IPS-18a (cell line): ENCODE measurements around the gene GAL3ST1.
"Not testable (repeated sequence)": the region's sequence is repeated elsewhere in the genome, so short reads cannot be mapped to it uniquely, and the experiment has no call there.

Experiments
- H3K27ac ChIP-seq: one replicate; pipeline ENCODE4 v1.5.1; 2013; ENCODE audit warnings: low read length
- H3K27me3 ChIP-seq: one replicate; pipeline ENCODE4 v1.6.1; 2013; ENCODE audit warnings: mild to moderate bottlenecking, low read length; ENCODE audit not compliant: control insufficient read depth, insufficient read depth
- H3K36me3 ChIP-seq: one replicate; pipeline ENCODE4 v1.6.1; 2013; ENCODE audit warnings: low read depth, low read length; ENCODE audit not compliant: control insufficient read depth
- H3K4me1 ChIP-seq: one replicate; pipeline ENCODE4 v1.6.1; 2013; ENCODE audit warnings: low read depth, low read length; ENCODE audit not compliant: control insufficient read depth
- H3K4me3 ChIP-seq: one replicate; pipeline ENCODE4 v1.5.1; 2013; ENCODE audit warnings: low read length
- H3K9ac ChIP-seq: one replicate; pipeline ENCODE4 v1.6.1; 2013; ENCODE audit warnings: mild to moderate bottlenecking, low read length, moderate library complexity
- H3K9me3 ChIP-seq: one replicate; pipeline ENCODE4 v1.6.1; 2013; ENCODE audit warnings: low read depth, low read length; ENCODE audit not compliant: control insufficient read depth

GAL3ST1 gene

DNA sequence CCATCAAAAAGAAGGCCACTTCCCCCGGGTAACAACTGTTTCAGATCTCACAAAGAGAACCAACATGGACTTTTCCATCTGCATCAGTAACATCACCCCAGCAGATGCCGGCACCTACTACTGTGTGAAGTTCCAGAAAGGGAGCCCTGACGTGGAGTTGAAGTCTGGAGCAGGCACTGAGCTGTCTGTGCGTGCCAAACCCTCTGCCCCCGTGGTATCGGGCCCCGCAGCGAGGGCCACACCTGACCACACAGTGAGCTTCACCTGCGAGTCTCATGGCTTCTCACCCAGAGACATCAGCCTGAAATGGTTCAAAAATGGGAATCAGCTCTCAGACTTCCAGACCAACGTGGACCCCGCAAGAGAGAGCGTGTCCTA lies 31.7 kb downstream of the GAL3ST1 start:
- no peak overlapping the region for H3K27ac ChIP-seq
- no peaks in the 10 kb centered on the region for H3K4me1 ChIP-seq
- peak overlapping the region; percentile 53 for H3K4me3 ChIP-seq
- peaks cover 22% of the 10 kb centered on the region for H3K27me3 ChIP-seq
- no peaks in the 10 kb centered on the region for H3K9me3 ChIP-seq
- H3K36me3 ChIP-seq: no peaks in the 10 kb centered on the region
- H3K9ac ChIP-seq: peak overlapping the region; percentile 9

DNA sequence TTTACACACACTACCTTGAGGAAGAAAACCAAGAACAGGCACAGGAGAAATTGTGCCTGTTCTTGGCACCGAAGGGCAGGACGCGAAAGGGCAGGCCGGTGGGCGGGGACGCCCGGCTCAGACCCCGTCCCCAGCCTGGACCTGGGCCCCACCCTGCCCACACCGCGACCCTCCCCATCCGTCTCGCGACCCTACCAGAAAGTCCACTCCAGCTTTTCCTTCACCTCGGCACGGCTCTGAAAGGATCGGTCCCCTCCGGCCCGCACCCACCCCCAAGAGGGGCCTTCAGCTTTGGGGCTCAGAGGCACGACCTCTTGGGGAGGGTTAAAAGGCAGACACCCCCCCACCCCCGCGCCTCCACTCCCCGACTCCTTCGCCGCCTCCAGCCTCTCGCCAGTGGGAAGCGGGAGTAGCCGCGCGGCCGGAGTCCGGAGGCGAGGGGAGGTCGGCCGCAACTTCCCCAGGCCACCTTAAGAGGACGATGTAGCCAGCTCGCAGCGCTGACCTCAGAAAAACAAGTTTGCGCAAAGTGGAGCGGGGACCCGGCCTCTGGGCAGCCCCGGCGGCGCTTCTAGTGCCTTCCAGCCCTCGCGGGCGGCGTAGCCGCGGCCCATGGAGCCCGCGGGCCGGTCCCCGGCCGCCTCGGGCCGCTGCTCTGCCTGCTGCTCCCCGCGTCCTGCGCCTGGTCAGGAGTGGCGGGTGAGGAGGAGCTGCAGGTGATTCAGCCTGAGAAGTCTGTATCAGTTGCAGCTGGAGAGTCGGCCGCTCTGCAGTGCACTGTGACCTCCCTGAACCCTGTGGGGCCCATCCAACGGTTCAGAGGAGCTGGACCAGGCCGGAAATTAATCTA lies 32.3 kb downstream of the GAL3ST1 start:
- no peaks in the 10 kb centered on the region for H3K9me3 ChIP-seq
- H3K27ac ChIP-seq: no peak overlapping the region
- peak overlapping the region; percentile 9 for H3K9ac ChIP-seq
- H3K27me3 ChIP-seq: peaks cover 22% of the 10 kb centered on the region
- H3K36me3 ChIP-seq: no peaks in the 10 kb centered on the region
- no peaks in the 10 kb centered on the region for H3K4me1 ChIP-seq
- peak overlapping the region; percentile 53 for H3K4me3 ChIP-seq

DNA sequence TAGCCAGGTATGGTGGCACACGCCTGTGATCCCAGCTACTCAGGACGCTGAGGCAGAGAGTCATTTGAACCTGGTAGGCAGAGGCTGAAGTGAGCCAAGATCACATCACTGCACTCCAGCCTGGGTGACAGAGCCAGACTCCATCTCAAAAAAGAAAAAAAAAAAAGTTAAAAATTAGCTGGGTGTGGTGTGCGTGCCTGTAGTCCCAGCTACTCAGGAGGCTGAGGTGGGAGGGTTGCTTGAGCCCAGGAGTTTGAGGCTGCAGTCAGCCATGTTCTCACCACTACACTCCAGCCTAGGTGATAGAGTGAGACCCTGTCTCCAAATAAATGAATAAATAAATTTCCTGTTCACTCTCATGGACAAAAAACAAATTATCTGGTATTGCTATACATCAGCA lies 33.0 kb downstream of the GAL3ST1 start:
- Histone ChIP-seq H3K4me3 (peak overlapping the region; percentile 53), H3K27me3 (peaks cover 22% of the 10 kb centered on the region)
- H3K36me3 ChIP-seq, H3K27ac ChIP-seq, H3K4me1 ChIP-seq, H3K9me3 ChIP-seq, H3K9ac ChIP-seq: not testable (repeated sequence)

DNA sequence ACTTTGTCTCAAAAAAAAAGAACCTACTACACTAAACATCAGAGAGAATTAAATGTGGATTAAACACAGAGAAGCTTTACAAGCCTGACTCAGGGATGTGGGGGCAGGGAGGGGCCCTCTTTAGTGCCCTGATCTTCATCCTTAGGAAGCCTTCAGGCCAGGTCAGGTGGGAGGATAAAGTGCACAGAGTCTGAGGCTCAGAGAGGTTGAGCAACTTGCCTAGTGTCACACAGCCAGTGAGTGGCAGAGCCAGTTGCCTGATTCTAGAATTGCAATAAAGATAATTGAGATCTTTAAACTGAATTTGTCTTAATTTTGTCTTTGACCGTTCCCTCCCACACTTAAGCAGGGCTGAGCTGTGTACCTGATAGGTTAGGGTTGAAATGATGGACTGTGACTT lies 35.1 kb downstream of the GAL3ST1 start:
- no peak overlapping the region for H3K9ac ChIP-seq
- H3K36me3 ChIP-seq: no peaks in the 10 kb centered on the region
- H3K27ac ChIP-seq: no peak overlapping the region
- no peak overlapping the region for H3K4me3 ChIP-seq
- H3K4me1 ChIP-seq: no peaks in the 10 kb centered on the region
- H3K9me3 ChIP-seq: no peaks in the 10 kb centered on the region
- H3K27me3 ChIP-seq: peaks cover 22% of the 10 kb centered on the region

DNA sequence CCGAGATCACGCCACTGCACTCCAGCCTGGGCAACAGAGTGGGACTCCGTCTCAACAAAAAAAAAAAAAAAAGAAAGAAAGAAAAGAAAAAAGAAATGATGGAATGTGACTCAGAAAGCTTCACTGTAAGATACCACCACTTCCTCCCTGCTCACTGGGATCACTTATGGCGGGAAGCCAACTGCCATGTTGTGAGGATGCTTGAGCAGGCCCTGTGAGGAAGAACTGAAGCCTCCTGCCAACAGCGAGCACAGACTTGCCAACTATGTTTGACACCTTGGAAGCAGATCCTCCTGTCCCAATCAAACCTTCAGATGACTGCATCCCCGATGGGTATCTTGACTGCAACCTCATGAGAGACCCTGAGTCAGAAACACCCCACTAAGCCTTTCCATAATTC lies 36.2 kb downstream of the GAL3ST1 start:
- Histone ChIP-seq H3K27ac (no peak overlapping the region), H3K36me3 (no peaks in the 10 kb centered on the region), H3K4me1 (no peaks in the 10 kb centered on the region), H3K9ac (no peak overlapping the region), H3K27me3 (peaks cover 16% of the 10 kb centered on the region), H3K9me3 (no peaks in the 10 kb centered on the region), H3K4me3 (no peak overlapping the region)

DNA sequence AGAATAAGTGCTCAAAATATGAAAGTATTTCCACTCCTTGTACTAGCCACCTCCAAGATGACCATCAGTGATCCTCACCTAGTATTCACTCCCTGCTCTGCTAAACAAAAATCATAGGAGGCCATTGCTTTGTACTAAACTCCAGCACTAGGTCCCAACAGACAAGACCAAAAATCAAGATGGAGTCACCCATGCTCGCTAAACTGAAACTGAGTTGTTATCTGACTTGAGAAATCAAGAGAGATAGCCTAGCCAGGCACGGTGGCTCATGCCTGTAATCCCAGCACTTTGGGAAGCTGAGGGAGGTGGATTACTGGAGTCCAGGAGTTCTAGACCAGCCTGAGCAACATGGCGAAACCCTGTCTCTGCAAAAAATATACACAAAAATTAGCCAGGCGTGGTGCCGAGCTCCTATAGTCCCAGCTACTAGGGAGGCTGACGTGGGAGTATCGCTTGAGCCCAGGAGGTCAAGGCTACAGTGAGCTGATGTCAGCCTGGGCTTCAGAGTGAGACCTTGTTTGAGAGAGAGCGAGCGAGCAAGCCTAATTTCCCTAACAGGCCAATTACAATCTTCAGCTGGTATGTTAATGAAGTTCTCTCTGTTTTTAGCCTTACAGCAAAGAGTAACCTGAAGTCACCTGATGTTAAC lies 37.3 kb downstream of the GAL3ST1 start:
- H3K9me3 ChIP-seq: no peaks in the 10 kb centered on the region
- H3K27me3 ChIP-seq: peaks cover 7% of the 10 kb centered on the region
- no peak overlapping the region for H3K9ac ChIP-seq
- H3K4me3 ChIP-seq: no peak overlapping the region
- H3K36me3 ChIP-seq: no peaks in the 10 kb centered on the region
- no peaks in the 10 kb centered on the region for H3K4me1 ChIP-seq
- H3K27ac ChIP-seq: no peak overlapping the region

DNA sequence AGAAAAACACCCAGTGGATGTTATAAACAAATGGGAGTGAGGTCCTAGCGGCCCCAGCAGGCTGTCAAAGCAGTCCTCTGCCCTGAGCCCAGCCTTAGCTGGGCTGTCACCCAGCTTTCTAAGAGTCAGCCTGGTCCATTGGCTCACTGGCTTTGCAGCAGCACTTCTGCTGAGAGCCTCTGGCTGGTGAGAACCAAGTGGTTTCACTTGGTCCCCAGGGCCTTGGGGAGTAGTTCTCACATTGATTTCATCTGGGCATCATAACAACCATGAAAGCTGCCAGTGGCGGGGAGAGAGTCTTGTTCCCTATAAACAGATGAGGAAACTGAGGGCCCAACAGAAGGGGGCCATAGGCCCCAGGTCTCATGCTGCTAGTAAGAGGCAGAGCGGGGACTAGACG lies 39.3 kb downstream of the GAL3ST1 start:
- no peak overlapping the region for H3K27ac ChIP-seq
- H3K9ac ChIP-seq: no peak overlapping the region
- H3K36me3 ChIP-seq: no peaks in the 10 kb centered on the region
- H3K4me3 ChIP-seq: no peak overlapping the region
- H3K27me3 ChIP-seq: no peaks in the 10 kb centered on the region
- H3K9me3 ChIP-seq: no peaks in the 10 kb centered on the region
- H3K4me1 ChIP-seq: no peaks in the 10 kb centered on the region

DNA sequence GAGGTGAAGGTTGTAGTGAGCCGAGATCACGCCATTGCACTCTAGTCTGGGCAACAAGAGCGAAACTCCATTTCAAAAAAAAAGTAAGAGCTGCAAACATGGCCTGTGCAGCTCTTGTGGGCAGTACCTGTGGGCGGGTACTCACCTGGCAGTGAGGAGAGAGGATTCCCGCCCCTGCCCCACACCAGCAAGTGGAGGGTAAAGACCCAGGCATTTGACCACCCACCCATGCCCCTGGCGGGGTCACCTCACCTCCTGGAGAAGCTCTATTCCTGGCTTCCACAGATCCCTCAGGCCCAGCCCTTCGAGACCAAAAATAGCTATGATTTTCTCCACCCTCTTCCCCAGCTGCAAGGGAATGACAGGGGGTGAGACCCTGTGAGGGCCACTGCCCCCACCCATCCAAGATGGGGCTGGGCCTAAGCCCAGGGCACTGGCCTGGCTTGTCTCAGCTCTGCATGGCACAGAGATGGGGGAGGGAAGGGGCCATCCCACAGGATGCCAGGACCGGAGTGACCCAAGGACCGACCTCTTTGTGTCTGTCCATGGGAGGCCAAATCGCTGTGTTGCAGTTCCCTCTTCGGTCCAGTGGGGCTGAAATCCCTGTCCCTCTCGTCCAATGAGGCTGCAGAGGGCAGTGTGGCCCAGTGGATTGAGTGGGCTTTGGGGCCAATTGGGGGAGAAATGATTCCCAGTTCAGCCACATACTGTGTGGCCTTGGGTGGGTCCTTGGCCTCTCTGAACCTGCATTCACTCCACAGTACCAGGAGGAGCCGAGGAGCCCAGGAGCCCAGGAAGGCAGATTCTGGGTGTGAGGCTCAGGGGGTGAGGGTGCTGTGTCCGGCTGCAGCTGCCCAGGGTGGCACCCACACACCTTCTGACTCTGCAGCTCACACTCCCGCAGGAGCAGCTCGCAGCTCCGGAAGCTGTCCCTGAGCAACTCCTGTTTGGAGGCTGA lies 42.5 kb downstream of the GAL3ST1 start:
- Histone ChIP-seq H3K9ac (no peak overlapping the region), H3K4me1 (no peaks in the 10 kb centered on the region), H3K36me3 (no peaks in the 10 kb centered on the region), H3K27me3 (no peaks in the 10 kb centered on the region), H3K9me3 (no peaks in the 10 kb centered on the region), H3K27ac (no peak overlapping the region), H3K4me3 (no peak overlapping the region)

DNA sequence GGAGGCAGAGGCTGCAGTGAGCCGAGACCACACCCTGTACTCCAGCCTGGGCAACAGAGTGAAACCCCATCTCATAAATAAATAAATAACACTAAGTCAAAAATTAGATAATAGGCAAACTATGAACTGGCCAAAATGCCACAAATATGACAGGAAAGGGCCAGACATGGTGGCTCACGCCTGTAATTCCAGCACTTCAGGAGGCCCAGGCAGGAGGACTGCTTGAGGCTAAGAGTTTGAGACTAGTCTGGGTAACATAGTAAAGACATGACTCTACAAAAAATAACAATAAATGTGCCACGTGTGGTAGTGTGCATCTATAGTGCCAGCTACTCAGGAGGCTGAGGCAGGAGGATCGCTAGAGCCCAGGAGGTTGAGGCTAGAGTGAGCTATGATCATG lies 47.8 kb downstream of the GAL3ST1 start:
- H3K4me1 ChIP-seq: no peaks in the 10 kb centered on the region
- H3K4me3 ChIP-seq: no peak overlapping the region
- H3K9me3 ChIP-seq: no peaks in the 10 kb centered on the region
- no peak overlapping the region for H3K27ac ChIP-seq
- H3K9ac ChIP-seq: no peak overlapping the region
- no peaks in the 10 kb centered on the region for H3K27me3 ChIP-seq
- H3K36me3 ChIP-seq: no peaks in the 10 kb centered on the region

DNA sequence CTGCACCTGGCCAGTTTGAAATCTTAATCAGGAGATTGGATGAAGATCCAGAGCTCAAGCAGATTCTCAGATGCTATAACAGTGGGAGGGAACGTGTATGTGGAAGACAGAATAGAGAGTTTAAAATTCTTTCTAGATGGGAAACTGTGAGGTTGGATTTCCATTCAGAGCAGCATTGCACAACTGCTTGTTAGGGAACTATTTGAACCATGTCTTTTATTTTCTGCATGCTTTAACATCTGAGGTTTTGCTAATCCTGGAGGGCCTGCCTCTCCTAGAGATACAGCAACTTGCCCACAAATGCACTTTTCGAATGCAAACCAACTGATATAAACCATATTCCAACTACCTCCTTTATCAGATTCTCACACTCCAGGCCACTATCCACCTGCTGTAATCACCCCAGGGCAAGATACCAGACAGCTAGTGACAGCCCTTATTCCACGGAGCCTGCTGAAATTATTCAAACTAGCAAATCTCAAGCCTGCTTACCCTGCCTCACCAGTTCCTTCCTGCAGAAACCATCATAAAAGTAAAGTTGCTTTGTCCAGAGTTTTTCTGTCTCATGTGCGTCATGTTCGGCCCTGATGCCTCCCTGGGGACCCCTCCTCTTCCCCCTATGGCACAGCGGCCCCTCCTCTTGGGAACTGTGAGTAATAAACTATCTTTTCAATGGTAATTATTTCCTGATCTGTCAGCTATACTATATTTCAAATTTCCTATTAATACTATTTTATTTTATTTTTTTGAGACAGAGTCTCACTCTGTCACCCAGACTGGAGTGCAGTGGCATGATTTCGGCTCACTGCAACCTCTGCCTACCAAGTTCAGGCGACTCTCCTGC lies 50.6 kb downstream of the GAL3ST1 start:
- Histone ChIP-seq H3K36me3 (no peaks in the 10 kb centered on the region), H3K27me3 (no peaks in the 10 kb centered on the region), H3K4me1 (no peaks in the 10 kb centered on the region), H3K27ac (no peak overlapping the region), H3K9me3 (no peaks in the 10 kb centered on the region), H3K4me3 (no peak overlapping the region), H3K9ac (no peak overlapping the region)
